Kidney capillary endothelial cell (primary cell): ENCODE results near the gene PDE11A.
"Not testable (repeated sequence)": the region's sequence is repeated elsewhere in the genome, so short reads cannot be mapped to it uniquely, and the experiment has no call there.

Experiments
- DNase-seq: peaks from one replicate; pipeline ENCODE4 v3.0.0-alpha.2; 2018; ENCODE audit warnings: low spot score

PDE11A gene

GRCh38 chr2:178074123-178075005 lies 1.8 kb upstream of the PDE11A start:
- peak; percentile 25 for DNase-seq

- DNase-seq: no peak
Observed at GRCh38 chr2:178072000-178072382, 586 bp downstream of the PDE11A start.

- DNase-seq: no peak
Observed at GRCh38 chr2:178070824-178071223, 1.8 kb downstream of the PDE11A start.

GRCh38 chr2:178069551-178069950 lies 3.0 kb downstream of the PDE11A start:
- no peak for DNase-seq

- no peak for DNase-seq
Observed at GRCh38 chr2:178068823-178069454, 3.6 kb downstream of the PDE11A start.

- no peak for DNase-seq
Observed at GRCh38 chr2:178066890-178067669, 5.5 kb downstream of the PDE11A start.

- no peak for DNase-seq
Observed at GRCh38 chr2:178066324-178066723, 6.3 kb downstream of the PDE11A start.

- DNase-seq: no peak
Observed at GRCh38 chr2:178059681-178060080, 12.9 kb downstream of the PDE11A start.

GRCh38 chr2:178059111-178059510 lies 13.5 kb downstream of the PDE11A start:
- DNase-seq: no peak

- DNase-seq: no peak
Observed at GRCh38 chr2:178057179-178057680, 15.3 kb downstream of the PDE11A start.

- no peak for DNase-seq
Observed at GRCh38 chr2:178056345-178056744, 16.2 kb downstream of the PDE11A start.

- DNase-seq: not testable (repeated sequence)
Observed at GRCh38 chr2:178051257-178051656, 21.3 kb downstream of the PDE11A start.

- no peak for DNase-seq
Observed at GRCh38 chr2:178047391-178047790, 25.2 kb downstream of the PDE11A start.

GRCh38 chr2:178044836-178045235 lies 27.7 kb downstream of the PDE11A start:
- no peak for DNase-seq

- DNase-seq: no peak
Observed at GRCh38 chr2:178043266-178043665, 29.3 kb downstream of the PDE11A start.

GRCh38 chr2:178033583-178033982 lies 39.0 kb downstream of the PDE11A start:
- DNase-seq: not testable (repeated sequence)

GRCh38 chr2:178029342-178029741 lies 43.2 kb downstream of the PDE11A start:
- DNase-seq: no peak

- DNase-seq: no peak
Observed at GRCh38 chr2:178025551-178026185, 46.9 kb downstream of the PDE11A start.

GRCh38 chr2:178018141-178018540 lies 54.4 kb downstream of the PDE11A start:
- DNase-seq: no peak

- no peak for DNase-seq
Observed at GRCh38 chr2:178016612-178017011, 56.0 kb downstream of the PDE11A start.

GRCh38 chr2:178012639-178013038 lies 59.9 kb downstream of the PDE11A start:
- no peak for DNase-seq

GRCh38 chr2:178009813-178010212 lies 62.8 kb downstream of the PDE11A start:
- no peak for DNase-seq
